GM18868 (cell line): ENCODE results near the gene TTLL4.

Source experiments
- ATAC-seq: cut with Tn5 transposase; IDR thresholded peaks from one replicate; pipeline ENCODE4 v1.9.1; 2021; ENCODE audit warnings: mild to moderate bottlenecking, moderate library complexity; ENCODE audit not compliant: unreplicated experiment

Gene TTLL4

DNA sequence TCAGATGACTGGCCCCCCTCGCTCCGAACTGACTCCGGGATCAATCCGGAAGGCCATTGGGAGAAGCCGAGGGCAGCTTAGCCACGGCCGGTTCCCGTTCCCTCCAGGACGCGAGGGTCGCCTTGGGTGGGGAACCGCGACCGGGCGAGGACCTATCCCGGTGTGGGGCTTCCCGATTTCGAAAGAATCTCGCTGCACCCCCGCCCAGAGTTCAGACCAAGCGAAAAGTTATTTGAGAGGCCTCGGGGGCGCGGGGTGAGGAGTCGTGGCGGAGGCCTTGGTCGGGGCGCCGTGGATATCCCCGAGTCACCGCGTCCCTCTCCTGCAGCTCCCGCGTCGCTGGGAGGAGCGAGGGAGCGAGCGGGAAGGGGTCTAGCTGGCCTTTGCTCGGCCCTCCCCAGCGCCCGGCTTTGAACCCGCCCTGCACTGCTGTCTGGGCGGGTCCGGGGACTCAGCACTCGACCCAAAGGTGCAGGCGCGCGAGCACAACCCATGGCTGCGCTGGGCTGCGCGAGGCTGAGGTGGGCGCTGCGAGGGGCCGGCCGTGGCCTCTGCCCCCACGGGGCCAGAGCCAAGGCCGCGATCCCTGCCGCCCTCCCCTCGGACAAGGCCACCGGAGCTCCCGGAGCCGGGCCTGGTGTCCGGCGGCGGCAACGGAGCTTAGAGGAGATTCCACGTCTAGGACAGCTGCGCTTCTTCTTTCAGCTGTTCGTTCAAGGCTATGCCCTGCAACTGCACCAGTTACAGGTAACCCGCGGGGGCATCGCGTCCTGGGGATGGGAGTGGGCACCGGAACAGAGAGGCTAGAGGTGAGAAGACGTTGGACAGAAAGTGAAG is 71.3 kb downstream of the TTLL4 start, which contains the start of gene CYP27A1:
TSS of gene CYP27A1 (plus strand) at position 457 of the 837 bp plus-strand sequence. CDS start at position 493, 36 bp downstream.
- ATAC-seq: no peak

- no peak for ATAC-seq
These were observed 71.9 kb downstream of the TTLL4 start for GRCh38 chr2:218782528-218782844.

DNA sequence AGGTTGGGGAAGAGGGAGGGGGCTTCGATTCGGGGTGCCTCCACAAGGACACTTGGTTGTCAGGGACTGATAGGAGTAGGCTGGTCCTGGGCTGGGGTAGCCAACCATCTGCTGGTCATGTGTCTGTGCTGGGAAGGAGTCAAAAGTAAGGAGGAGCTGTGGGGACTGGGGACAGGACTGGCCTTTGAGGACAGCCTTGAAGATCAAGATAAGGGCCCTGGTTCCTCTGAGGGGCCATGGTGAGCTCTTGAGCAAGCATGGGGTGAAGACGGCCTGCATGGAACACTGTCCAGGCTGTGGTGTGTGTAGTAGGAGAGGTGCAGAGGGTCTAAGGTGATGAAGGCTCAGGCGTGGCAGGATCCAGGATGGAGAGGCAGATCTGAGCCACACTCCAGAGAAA is 73.1 kb downstream of the TTLL4 start:
- ATAC-seq: no peak

- ATAC-seq: no peak
These were observed 74.5 kb downstream of the TTLL4 start for GRCh38 chr2:218785103-218785502.

- no peak for ATAC-seq
These were observed 75.5 kb downstream of the TTLL4 start for GRCh38 chr2:218786133-218786532.

- no peak for ATAC-seq
These were observed 78.1 kb downstream of the TTLL4 start for GRCh38 chr2:218788529-218789255.

DNA sequence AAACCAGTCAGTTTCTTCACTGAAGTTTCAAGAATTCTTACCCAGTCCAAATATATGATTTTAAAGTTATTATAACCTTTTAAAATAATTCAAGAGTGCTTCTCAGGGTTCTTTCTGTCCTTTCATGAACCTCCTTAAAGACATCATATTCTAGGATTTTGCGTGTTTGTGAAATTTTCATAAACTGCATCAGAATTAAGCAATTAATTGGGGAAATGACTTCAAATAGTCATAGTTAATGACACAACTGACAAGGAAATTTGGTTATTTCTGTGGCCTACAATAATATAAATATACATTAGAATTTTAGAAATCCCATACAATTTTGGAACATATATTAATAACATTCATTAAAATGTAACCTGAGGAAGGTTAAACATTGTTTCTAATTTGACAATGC is 81.8 kb downstream of the TTLL4 start:
- ATAC-seq: no peak

- ATAC-seq: no peak
These were observed 86.1 kb downstream of the TTLL4 start for GRCh38 chr2:218796691-218797090.

DNA sequence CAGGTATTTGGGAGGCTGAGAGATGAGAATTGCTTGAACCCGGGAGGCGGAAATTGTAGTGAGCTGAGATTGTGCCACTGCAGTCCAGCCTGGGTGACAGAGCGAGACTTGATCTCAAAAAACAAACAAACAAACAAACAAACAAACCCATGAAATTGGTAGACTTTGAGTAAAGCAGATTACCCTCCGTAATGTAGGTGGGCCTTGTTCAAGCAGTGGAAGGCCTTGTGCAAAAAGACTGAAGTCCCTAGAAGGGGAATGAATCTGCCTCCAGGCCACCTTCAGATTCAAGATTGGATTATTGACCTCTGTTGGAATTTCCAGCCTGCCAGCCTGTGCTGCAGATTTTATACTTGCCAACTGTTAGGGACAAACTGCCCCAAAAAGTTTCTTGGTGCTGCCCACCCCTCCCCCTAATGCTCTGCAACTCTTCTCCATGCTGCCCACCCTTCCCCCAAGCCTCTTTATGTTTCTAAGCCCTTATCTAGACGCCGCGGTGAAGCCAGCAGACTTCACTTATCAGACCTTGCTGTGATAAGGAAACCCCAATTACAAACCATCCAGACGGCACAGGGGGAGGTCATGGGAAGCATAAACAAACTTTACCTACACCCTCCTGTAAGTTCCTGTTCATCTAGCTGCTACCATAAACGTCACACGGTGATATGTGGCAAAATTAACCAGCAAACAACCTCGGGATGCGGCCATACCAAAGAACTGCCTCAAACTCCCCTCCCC is 88.3 kb downstream of the TTLL4 start:
- ATAC-seq: no peak

GRCh38 chr2:218799990-218800389 is 89.4 kb downstream of the TTLL4 start:
- no peak for ATAC-seq

- ATAC-seq: no peak
These were observed 91.9 kb downstream of the TTLL4 start for GRCh38 chr2:218802386-218802994.

DNA sequence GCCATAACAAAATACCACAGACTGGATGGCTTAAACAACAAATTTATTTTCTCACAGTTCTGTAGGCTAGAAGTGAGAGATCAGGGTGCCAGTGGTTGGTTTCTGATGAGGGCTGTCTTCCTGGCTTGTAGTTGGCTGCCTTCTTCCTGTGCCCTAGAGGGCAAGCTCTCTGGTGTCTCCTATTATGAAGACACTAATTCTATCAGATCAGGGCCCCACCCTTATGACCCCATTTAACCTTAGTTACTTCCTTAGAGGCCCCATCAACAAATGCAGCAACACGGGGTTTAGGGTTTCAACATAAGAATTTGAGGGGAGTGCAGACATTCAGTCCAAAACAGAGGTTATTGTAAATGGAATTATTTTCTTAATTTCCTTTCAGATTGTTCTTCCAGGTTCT is 94.2 kb downstream of the TTLL4 start:
- ATAC-seq: no peak
